ENCODE measurements around the gene CCNI.
A peak's percentile ranks its signal among the peaks of the same experiment; 100 is the strongest.

CCNI gene

GRCh38 chr4:77012726-77013125 lies 63.1 kb downstream of the CCNI start:
- H3K36me3 ChIP-seq (ENCODE audit: insufficient read depth, low read length): peaks cover 37% of the 10 kb centered on the region
- no peak for TF ChIP-seq EZH2 (IDR thresholded peaks at IDR 0.05)
- TF ChIP-seq POLR2AphosphoS5 (IDR thresholded peaks at IDR 0.05; ENCODE audit: borderline replicate concordance, low read depth, low read length): no peak
- no peak for TF ChIP-seq FOXP2 (optimal IDR thresholded peaks at IDR 0.05; ENCODE audit: control extremely low read depth, extremely low read length, insufficient read depth)
- no peaks in the 10 kb centered on the region for H3K9me3 ChIP-seq (ENCODE audit: low read depth, low read length)

GRCh38 chr4:77010841-77011354 lies 64.9 kb downstream of the CCNI start:
- Histone ChIP-seq H3K36me3 (ENCODE audit: insufficient read depth, low read length) (peaks cover 48% of the 10 kb centered on the region), H3K9me3 (ENCODE audit: low read depth, low read length) (no peaks in the 10 kb centered on the region), H3K27ac (no peak overlapping the region), H3K9ac (ENCODE audit: insufficient read length) (no peak overlapping the region), H3K4me3 (no peak overlapping the region)
- TF ChIP-seq EZH2 (IDR thresholded peaks at IDR 0.05) (no peak), FOXP2 (optimal IDR thresholded peaks at IDR 0.05; ENCODE audit: control extremely low read depth, extremely low read length, insufficient read depth) (no peak), POLR2AphosphoS5 (IDR thresholded peaks at IDR 0.05; ENCODE audit: borderline replicate concordance, low read depth, low read length) (no peak)
- DNase-seq (ENCODE audit: low read depth, low spot score): no peak

More at GRCh38 chr4:77012726-77013125, 63.1 kb downstream of the CCNI start:
- no peak for DNase-seq (ENCODE audit: low read depth, low spot score)
- Histone ChIP-seq H3K4me3 (no peak overlapping the region), H3K9ac (ENCODE audit: insufficient read length) (no peak overlapping the region), H3K27ac (no peak overlapping the region)

- no peak for DNase-seq (ENCODE audit: low read depth, low spot score)
- no peaks in the 10 kb centered on the region for H3K9me3 ChIP-seq (ENCODE audit: low read depth, low read length)
- H3K27ac ChIP-seq: no peak overlapping the region
- H3K4me3 ChIP-seq: no peak overlapping the region
- TF ChIP-seq POLR2AphosphoS5 (IDR thresholded peaks at IDR 0.05; ENCODE audit: borderline replicate concordance, low read depth, low read length) (no peak), EZH2 (IDR thresholded peaks at IDR 0.05) (no peak), FOXP2 (optimal IDR thresholded peaks at IDR 0.05; ENCODE audit: control extremely low read depth, extremely low read length, insufficient read depth) (no peak)
- peaks cover 36% of the 10 kb centered on the region for H3K36me3 ChIP-seq (ENCODE audit: insufficient read depth, low read length)
- H3K9ac ChIP-seq (ENCODE audit: insufficient read length): no peak overlapping the region
Measured at GRCh38 chr4:77009511-77010115, 66.2 kb downstream of the CCNI start.

- TF ChIP-seq POLR2AphosphoS5 (IDR thresholded peaks at IDR 0.05; ENCODE audit: borderline replicate concordance, low read depth, low read length): no peak
- Histone ChIP-seq H3K27ac (0 out of 2 replicates have a peak overlapping the region, but pooled peaks have one; percentile 5), H3K36me3 (ENCODE audit: insufficient read depth, low read length) (peaks cover 33% of the 10 kb centered on the region), H3K4me3 (no peak overlapping the region), H3K9me3 (ENCODE audit: low read depth, low read length) (no peaks in the 10 kb centered on the region), H3K9ac (ENCODE audit: insufficient read length) (no peak overlapping the region)
- DNase-seq (ENCODE audit: low read depth, low spot score): no peak
Measured at GRCh38 chr4:77007358-77008230, 68.2 kb downstream of the CCNI start.

GRCh38 chr4:77006753-77007353 lies 68.9 kb downstream of the CCNI start:
- DNase-seq (ENCODE audit: low read depth, low spot score): no peak
- TF ChIP-seq EZH2 (IDR thresholded peaks at IDR 0.05): no peak
- no peak for TF ChIP-seq FOXP2 (optimal IDR thresholded peaks at IDR 0.05; ENCODE audit: control extremely low read depth, extremely low read length, insufficient read depth)
- no peak for TF ChIP-seq POLR2AphosphoS5 (IDR thresholded peaks at IDR 0.05; ENCODE audit: borderline replicate concordance, low read depth, low read length)
- H3K27ac ChIP-seq: no peak overlapping the region
- H3K36me3 ChIP-seq (ENCODE audit: insufficient read depth, low read length): peaks cover 27% of the 10 kb centered on the region
- H3K9me3 ChIP-seq (ENCODE audit: low read depth, low read length): no peaks in the 10 kb centered on the region
- no peak overlapping the region for H3K9ac ChIP-seq (ENCODE audit: insufficient read length)
- H3K4me3 ChIP-seq: no peak overlapping the region

- H3K9me3 ChIP-seq (ENCODE audit: low read depth, low read length): no peaks in the 10 kb centered on the region
- no peak overlapping the region for H3K9ac ChIP-seq (ENCODE audit: insufficient read length)
- peaks cover 34% of the 10 kb centered on the region for H3K36me3 ChIP-seq (ENCODE audit: insufficient read depth, low read length)
- DNase-seq (ENCODE audit: low read depth, low spot score): no peak
- TF ChIP-seq EZH2 (IDR thresholded peaks at IDR 0.05): no peak
- no peak for TF ChIP-seq FOXP2 (optimal IDR thresholded peaks at IDR 0.05; ENCODE audit: control extremely low read depth, extremely low read length, insufficient read depth)
- TF ChIP-seq POLR2AphosphoS5 (IDR thresholded peaks at IDR 0.05; ENCODE audit: borderline replicate concordance, low read depth, low read length): no peak
- H3K4me3 ChIP-seq: no peak overlapping the region
- H3K27ac ChIP-seq: no peak overlapping the region
Measured at GRCh38 chr4:77003400-77003799, 72.4 kb downstream of the CCNI start.

- Histone ChIP-seq H3K9me3 (ENCODE audit: low read depth, low read length) (no peaks in the 10 kb centered on the region), H3K36me3 (ENCODE audit: insufficient read depth, low read length) (peaks cover 35% of the 10 kb centered on the region), H3K27ac (peak overlapping the region; percentile 51; the same call in 1 of the 2 replicates), H3K9ac (ENCODE audit: insufficient read length) (no peak overlapping the region), H3K4me3 (no peak overlapping the region)
- no peak for DNase-seq (ENCODE audit: low read depth, low spot score)
- TF ChIP-seq POLR2AphosphoS5 (IDR thresholded peaks at IDR 0.05; ENCODE audit: borderline replicate concordance, low read depth, low read length) (no peak), FOXP2 (optimal IDR thresholded peaks at IDR 0.05; ENCODE audit: control extremely low read depth, extremely low read length, insufficient read depth) (no peak), EZH2 (IDR thresholded peaks at IDR 0.05) (no peak)
Measured at GRCh38 chr4:77002321-77003107, 73.3 kb downstream of the CCNI start.
